ENCODE results near the gene UBE2I.
A peak's percentile ranks its signal among the peaks of the same experiment; 100 is the strongest.

UBE2I gene

GRCh38 chr16:1330931-1331711 lies 21.7 kb downstream of the UBE2I start:
- DNase-seq, result no peak

- peak; percentile 31 for DNase-seq
These were observed 22.5 kb downstream of the UBE2I start for GRCh38 chr16:1331712-1332617.

DNA sequence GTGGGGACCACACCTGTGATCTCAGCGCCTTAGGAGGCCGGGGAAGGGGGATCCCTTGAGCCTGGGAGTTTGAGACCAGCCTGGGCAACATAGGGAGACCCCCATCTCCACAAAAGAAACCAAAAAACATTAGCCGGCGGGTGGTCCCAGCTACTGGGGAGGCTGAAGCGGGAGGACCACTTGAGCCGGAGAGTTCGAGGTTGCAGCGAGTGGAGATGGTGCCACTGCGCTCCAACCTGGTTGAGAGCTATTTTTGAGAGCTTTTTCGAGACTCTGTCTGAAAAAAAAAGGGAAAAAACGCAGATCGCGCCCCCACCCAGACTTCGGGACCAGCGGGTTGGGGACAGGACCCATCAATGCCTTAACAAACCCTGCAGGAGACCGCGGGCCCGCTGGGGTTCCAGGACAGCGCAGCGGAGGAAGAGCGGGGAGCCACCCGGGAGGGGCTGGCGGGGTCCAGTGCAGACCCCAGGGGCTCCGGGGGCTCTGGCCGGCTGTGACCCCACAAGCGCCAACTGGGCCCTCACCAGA lies 23.2 kb downstream of the UBE2I start:
- DNase-seq, result no peak

DNA sequence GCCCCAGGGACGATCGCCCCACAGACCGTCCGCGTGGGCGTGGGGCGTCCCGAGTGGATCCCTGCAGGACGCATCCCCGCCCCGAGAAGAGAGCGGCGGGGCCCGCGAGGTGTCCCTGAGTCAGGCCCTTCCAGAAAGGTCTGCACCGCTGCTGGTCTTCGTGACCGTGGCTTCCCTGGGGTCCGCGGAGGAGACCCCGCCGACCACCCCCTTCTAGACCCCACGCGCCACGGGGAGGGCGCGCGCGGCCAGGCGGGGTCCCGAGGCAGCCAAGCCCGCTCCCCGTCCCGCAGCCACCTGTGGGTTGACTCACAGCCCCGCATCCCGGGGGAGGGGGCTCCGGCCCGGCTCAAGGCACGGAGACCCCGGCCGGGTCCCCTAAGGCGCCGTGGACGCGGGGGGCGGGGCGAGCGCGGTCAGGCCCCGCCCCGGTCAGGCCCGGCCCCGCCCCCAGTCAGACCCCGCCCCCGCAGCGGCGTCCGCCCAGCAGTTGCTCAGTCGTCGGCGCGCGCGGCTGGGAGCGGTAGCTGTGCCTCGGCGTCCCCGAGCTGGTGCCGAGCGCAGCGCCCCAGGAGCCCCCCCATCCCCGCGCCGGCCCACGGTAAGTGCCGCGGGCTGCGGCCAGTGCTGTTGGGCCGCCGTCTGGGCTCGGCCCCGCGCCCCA lies 23.8 kb downstream of the UBE2I start, which contains the start of gene BAIAP3:
BAIAP3 (plus strand) TSS at position 497 of the 664 bp plus-strand sequence. CDS start 4,905 bp downstream, outside the sequence.
- DNase-seq, result peak; percentile 51

GRCh38 chr16:1333854-1334700 lies 24.6 kb downstream of the UBE2I start:
- DNase-seq, result no peak

- DNase-seq, result no peak
These were observed 25.3 kb downstream of the UBE2I start for GRCh38 chr16:1334739-1335138.

GRCh38 chr16:1335211-1335971 lies 26.0 kb downstream of the UBE2I start:
- no peak for DNase-seq

DNA sequence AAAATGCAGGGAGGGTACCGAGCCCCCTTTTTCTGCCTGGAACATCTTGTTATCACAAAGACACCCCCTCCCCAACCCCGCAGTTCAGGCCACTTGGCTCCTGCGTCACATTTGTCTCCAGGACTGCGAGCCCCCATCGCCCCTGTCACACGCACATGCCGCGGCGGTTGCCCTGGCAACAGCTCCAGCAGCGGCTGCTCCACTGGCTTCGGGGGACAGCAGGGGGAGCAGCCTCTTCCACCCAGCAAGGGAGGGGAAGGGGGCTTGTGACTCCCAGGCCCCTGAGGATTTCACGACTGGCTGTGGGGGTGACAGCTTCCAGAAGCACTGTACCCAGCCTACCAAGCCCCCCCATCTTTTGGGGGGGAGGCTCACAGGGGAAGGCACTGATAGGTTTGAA lies 26.6 kb downstream of the UBE2I start:
- DNase-seq, result no peak

DNA sequence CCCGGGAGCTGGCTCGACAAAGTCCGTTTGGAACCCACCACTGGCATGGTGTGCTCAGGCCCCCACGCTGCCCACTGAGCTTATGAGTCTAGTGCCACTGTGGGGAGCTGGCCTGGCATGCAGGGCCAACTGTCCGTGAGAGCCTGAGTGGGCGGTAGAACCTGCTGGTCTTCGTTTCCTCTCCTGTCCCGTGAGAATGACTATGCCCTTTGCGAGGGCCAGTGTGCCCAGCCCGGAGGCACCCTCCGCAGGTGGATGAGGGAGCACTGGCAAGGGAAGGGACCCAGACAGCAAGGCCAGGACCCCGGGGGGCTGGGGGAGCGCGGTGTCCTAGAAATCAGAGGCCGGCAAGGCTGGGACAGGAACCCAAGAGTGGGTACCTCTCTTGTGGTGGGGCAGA lies 27.2 kb downstream of the UBE2I start:
- DNase-seq, result no peak

DNA sequence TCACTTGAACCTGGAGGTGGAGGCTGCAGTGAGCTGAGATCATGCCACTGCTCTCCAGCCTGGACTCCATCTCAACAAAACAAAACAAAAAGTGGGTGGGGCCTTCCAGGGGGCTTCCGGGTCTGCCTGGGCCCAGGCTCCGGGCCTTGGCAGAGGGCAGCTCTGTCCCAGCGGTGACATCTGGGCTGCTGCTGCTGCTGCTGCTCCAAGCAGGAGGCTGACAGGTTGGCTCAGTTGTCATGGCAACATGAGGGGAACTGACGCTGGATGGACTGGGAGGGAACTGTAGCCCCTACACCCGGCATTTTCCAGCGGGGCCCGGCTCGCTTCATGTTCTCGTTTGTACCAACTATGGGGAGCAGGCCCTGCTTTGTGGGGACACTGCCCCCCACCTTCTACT lies 28.1 kb downstream of the UBE2I start:
- no peak for DNase-seq

- no peak for DNase-seq
These were observed 28.8 kb downstream of the UBE2I start for GRCh38 chr16:1338119-1338730.

- no peak for DNase-seq
These were observed 29.6 kb downstream of the UBE2I start for GRCh38 chr16:1338855-1339675.

DNA sequence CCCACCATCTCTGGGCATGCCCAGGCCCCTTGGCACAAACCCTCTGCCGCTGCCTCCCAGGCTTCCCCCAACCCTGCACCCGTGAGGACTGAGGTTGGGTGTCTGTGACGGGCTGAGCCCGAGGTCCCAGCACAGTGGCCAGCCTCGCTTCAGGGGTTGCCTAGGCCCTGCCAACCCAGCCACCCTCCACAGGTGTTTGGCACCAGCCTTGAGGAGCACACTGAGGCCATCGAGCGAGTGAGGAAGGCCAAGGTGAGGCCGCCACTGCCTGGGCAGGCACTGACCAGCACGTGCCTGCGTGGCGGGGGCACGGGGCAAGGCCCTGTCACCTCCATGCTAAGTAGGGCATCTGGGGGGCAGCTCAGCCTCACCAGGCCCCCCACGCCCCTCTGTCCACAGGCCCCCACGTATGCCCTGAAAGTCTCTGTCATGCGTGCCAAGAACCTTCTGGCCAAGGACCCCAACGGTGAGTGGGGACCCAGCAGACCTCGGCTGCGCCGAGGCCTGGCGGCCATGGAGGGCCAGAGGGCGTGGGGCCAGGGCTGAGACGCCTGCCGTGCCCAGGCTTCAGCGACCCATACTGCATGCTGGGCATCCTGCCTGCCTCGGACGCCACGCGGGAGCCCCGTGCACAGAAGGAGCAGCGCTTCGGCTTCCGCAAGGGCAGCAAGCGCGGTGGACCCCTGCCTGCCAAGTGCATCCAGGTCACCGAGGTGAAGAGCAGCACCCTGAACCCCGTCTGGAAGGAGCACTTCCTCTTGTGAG lies 31.5 kb downstream of the UBE2I start:
- no peak for DNase-seq

DNA sequence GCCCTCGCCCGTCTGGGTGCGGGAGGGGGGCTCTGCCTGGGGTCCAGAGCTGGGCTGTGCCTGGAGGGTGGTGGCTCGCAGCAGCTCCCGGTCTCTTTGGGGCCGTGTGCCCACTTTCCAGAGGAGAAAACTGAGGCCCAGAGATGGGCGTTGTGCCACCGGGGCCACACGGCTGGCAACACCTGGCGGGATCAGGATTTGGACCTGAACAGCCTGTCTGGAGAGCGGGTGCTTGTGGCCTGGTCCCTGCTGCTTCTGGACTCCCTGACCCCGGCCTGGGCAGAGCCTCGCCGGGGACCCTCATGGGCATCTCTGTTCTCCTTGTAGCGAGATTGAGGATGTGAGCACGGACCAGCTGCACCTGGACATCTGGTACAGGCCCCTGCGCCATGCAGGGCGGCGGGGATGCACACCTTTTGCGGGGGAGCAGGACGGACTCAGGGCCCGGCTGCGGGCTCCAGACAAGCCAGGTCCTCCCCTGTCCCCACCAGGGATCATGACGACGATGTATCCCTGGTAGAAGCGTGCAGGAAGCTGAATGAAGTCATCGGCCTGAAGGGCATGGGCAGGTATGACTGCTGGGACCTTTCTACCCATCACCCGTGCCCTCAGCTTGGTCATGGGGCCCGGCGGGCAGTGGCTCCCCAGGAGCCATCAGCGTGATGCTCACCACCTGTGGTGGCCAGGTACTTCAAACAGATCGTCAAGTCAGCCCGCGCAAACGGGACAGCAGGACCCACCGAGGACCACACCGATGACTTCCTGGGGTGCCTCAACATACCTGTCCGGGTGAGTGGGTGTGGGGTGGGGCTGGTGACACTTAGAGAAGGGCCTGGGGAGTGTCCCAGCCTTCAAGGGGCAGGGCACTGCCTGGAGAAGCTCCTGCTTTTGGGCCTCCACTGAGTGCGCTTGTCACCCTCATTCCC lies 32.3 kb downstream of the UBE2I start:
- DNase-seq, result no peak

DNA sequence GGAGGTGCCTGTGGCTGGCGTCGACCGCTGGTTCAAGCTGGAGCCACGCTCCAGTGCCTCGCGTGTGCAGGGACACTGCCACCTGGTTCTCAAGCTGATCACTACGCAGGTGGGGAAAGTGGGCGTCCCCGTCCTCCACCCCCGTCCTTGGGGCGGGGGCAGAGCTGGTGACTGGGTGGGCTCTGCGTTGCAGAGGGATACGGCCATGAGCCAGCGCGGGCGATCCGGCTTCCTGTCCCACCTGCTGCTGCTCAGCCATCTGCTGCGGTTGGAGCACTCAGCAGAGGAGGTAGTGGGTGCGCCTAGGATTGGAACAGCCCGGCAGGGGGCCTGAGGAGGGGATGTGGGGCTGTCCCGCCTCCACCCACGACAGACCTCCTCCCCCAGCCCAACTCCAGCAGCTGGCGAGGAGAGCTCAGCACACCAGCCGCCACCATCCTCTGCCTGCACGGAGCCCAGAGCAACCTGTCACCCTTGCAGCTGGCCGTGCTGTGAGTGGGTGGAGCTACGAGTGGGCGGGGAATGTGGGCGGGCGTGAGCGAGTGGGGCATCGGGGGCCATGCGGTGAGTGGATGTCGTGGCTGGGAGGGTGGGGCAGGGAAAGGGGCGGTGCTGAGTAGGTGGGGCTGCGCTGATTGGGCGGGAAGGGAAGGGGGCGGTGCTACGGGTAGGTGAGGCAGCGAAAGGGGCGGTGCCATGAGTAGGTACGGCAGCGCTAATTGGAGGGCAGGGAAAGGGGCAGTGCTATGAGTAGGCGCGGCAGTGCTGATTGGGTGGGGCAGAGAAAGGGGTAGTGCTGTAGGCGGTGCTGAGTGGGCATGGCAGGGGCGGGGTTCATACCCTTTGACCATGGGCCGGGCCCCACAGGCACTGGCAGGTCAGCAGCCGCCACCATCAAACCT lies 33.3 kb downstream of the UBE2I start:
- peak; percentile 98 for DNase-seq

DNA sequence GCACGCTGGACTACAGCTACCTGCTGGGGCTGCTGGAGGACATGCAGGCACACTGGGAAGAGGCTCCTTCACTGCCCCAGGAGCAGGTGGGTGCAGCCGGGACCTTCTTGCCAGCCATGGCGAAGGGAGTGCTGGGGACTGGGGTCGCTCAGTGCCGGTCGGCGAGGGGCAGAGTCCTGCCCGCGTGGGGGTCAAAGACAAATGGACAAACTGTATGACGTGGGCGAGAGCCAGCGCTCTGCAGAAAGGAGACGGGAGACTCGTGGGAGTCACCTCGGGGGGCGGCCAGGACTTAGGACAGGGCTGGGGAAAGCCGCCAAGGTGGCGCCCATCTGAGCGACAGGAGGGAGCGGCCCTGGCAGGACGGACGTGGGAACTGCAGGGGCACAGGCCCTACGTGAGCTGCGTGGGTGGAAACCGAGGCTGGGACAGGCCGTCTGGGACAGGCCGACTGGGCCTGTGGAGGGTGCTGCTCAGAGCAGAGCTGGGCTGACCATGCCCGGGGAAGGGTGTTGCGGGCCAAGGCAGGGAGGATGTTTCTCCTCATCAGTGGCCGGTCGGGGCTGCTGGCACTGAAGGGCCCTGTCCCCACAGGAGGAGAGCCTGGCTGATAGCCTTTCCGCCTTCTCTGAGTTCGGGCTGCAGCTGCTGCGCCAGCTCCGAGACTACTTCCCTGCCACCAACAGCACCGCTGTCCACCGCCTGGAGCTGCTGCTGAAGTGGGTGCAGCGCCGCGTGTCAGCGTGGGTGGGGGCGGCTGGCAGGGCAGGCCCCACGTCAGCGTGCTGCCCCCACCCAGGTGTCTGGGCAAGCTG lies 34.2 kb downstream of the UBE2I start:
- DNase-seq, result no peak
